Activated CD8-positive, alpha-beta memory T cell treated with anti-CD3 and anti-CD28 coated beads, Interleukin-2, amount 10 ng/mL, durations not matched to agents 7 days and 5 days (primary cell): Measurements from ENCODE around the gene SLC22A7. TPM values are rescaled to one million over a fixed set of nuclear protein-coding genes. Genes with fewer than 3 reads are reported as not detected.

Experiments used
- ATAC-seq: fragments of 150-1000 bp; cut with Tn5 transposase; one replicate; pipeline ENCODE4 v1.10.0; 2021; ENCODE audit warnings: moderate library complexity
- CTCF ChIA-PET: fragments of 350-600 bp; sonication (Branson Sonifier 250); formaldehyde crosslinking; loops from one replicate; lab custom pipeline; 2021; ENCODE audit warnings: antibody characterized with exemption; lab: Charles Lee
- DNase-seq: peaks from one replicate; pipeline ENCODE4 v3.0.0-alpha.2; 2020
- H3K27ac Mint-ChIP-seq: one replicate; pipeline ENCODE4 v1.8.0; 2021; ENCODE audit warnings: mild to moderate bottlenecking, mixed read lengths
- H3K27me3 Mint-ChIP-seq: one replicate; pipeline ENCODE4 v1.8.0; 2021; ENCODE audit warnings: mixed read lengths
- H3K36me3 Mint-ChIP-seq: one replicate; pipeline ENCODE4 v1.8.0; 2021; ENCODE audit warnings: mild to moderate bottlenecking, mixed read lengths
- H3K4me1 Mint-ChIP-seq: one replicate; pipeline ENCODE4 v1.8.0; 2021; ENCODE audit warnings: mixed read lengths
- H3K4me3 Mint-ChIP-seq: one replicate; pipeline ENCODE4 v1.8.0; 2021; ENCODE audit warnings: mild to moderate bottlenecking, moderate library complexity, mixed read lengths
- H3K9me3 Mint-ChIP-seq: one replicate; pipeline ENCODE4 v1.8.0; 2022; ENCODE audit warnings: low read depth, mixed read lengths
- total RNA-seq, 2 experiments: library from RNA; stranded (reverse); gene quantifications; one replicate each; pipeline ENCODE4 v1.2.3, GENCODE V29; 2021

Gene SLC22A7
- total RNA-seq, 2 experiments from 2014 or later, result not detected

DNA sequence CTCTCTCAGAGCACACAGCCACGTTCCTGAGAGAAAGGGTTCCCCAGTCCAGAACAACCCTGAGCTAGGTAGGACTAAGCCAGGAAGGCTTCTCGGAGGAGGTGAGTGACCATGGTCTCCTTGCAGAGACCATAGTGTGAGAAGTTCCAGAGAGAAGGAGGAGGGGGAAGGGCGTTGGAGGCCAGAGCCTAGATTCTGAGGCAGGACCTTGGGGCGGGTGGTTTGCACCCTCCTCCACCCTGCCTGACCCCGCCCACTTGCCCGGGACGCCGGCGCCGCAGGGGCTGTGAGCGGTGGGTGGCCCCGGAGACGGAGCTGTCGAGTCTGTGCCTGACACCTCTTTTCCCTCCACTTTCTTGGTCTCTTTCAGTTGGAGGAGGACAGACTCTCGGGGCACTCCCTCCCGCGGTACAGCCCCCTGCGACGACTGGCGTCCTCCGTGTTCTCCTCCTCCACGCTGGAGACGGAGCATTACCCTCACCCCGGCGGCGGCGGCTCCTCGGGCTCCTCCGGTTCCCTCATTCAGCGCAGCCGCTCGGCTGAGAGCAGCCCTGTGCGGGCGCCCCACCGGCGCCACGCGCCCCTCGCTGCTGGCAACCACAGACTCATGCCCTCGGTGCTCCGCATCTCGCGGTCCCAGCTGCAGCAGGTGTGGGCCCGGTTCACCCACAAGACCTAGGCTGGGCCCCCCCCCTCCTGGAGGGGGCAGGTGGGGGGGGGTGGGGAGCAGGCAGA lies 28.6 kb upstream of the SLC22A7 start:
- ATAC-seq (peak; percentile 72), DNase-seq (peak; percentile 53)
- H3K27me3 Mint-ChIP-seq, result peaks cover 44% of the 10 kb centered on the region
- H3K36me3 Mint-ChIP-seq, result no peaks in the 10 kb centered on the region
- H3K27ac Mint-ChIP-seq, result no peak overlapping the region
- H3K4me1 Mint-ChIP-seq, result peaks cover 14% of the 10 kb centered on the region
- CTCF ChIA-PET, result interaction anchor here (0.7 to 3.4 kb wide), 2 partner anchors 41 to 128 kb away, joined by 3 to 11 read pairs; no protein-coding TSS in a partner anchor
- peak overlapping the region; percentile 25 for H3K4me3 Mint-ChIP-seq
- no peaks in the 10 kb centered on the region for H3K9me3 Mint-ChIP-seq

GRCh38 chr6:43271103-43271815 lies 26.8 kb upstream of the SLC22A7 start:
- Mint-ChIP-seq H3K36me3 (no peaks in the 10 kb centered on the region), H3K9me3 (no peaks in the 10 kb centered on the region), H3K4me1 (peaks cover 21% of the 10 kb centered on the region), H3K4me3 (no peak overlapping the region), H3K27ac (no peak overlapping the region), H3K27me3 (peaks cover 58% of the 10 kb centered on the region)
- DNase-seq, result no peak
- CTCF ChIA-PET, result interaction anchor here (1.1 kb wide), 1 partner anchor 116 kb away, joined by 3 read pairs; no protein-coding TSS in a partner anchor
- ATAC-seq, result no peak

DNA sequence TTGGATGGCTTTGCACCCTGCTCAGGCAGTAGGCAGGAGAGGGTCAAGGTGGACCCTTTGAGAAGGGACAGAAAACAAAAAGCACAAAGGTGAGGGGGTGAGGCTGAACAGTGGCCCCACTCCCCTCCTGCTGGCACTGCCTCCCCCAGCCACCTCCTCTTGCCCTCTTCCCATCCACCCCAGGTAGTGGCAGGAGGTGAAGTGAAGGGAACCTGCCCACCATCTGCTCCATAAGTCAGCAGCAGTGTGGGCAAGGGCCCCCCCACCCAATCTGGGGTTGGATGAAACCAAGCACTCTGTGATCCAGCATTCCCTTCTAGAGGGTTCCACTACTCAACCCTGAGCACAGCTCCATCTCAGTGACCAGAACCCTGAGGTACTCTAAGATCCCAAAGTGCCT lies 26.1 kb upstream of the SLC22A7 start:
- Mint-ChIP-seq H3K27me3 (peaks cover 64% of the 10 kb centered on the region), H3K4me1 (peaks cover 23% of the 10 kb centered on the region), H3K36me3 (no peaks in the 10 kb centered on the region), H3K4me3 (no peak overlapping the region), H3K27ac (no peak overlapping the region), H3K9me3 (no peaks in the 10 kb centered on the region)
- DNase-seq (no peak), ATAC-seq (no peak)
- CTCF ChIA-PET, result interaction anchor here (1.1 kb wide), 1 partner anchor 115 kb away, joined by 3 read pairs; no protein-coding TSS in a partner anchor

- H3K9me3 Mint-ChIP-seq, result no peaks in the 10 kb centered on the region
- no peak for DNase-seq
- CTCF ChIA-PET, result interaction anchor here (1.0 kb wide), 1 partner anchor 233 kb away, joined by 3 read pairs; no protein-coding TSS in a partner anchor
- H3K27me3 Mint-ChIP-seq, result peaks cover 68% of the 10 kb centered on the region
- H3K4me1 Mint-ChIP-seq, result peaks cover 22% of the 10 kb centered on the region
- no peak for ATAC-seq
- no peak overlapping the region for H3K27ac Mint-ChIP-seq
- H3K4me3 Mint-ChIP-seq, result no peak overlapping the region
- H3K36me3 Mint-ChIP-seq, result no peaks in the 10 kb centered on the region
Measured at GRCh38 chr6:43273707-43274106, 24.4 kb upstream of the SLC22A7 start.

- H3K27ac Mint-ChIP-seq, result no peak overlapping the region
- ATAC-seq (no peak), DNase-seq (no peak)
- peak overlapping the region; percentile 43 for H3K4me3 Mint-ChIP-seq
- CTCF ChIA-PET, result interaction anchor here (1.0 kb wide), 1 partner anchor 232 kb away, joined by 3 read pairs; no protein-coding TSS in a partner anchor
- peaks cover 62% of the 10 kb centered on the region for H3K27me3 Mint-ChIP-seq
- no peaks in the 10 kb centered on the region for H3K9me3 Mint-ChIP-seq
- H3K4me1 Mint-ChIP-seq, result peaks cover 17% of the 10 kb centered on the region
- H3K36me3 Mint-ChIP-seq, result no peaks in the 10 kb centered on the region
Measured at GRCh38 chr6:43274127-43274915, 23.7 kb upstream of the SLC22A7 start.

DNA sequence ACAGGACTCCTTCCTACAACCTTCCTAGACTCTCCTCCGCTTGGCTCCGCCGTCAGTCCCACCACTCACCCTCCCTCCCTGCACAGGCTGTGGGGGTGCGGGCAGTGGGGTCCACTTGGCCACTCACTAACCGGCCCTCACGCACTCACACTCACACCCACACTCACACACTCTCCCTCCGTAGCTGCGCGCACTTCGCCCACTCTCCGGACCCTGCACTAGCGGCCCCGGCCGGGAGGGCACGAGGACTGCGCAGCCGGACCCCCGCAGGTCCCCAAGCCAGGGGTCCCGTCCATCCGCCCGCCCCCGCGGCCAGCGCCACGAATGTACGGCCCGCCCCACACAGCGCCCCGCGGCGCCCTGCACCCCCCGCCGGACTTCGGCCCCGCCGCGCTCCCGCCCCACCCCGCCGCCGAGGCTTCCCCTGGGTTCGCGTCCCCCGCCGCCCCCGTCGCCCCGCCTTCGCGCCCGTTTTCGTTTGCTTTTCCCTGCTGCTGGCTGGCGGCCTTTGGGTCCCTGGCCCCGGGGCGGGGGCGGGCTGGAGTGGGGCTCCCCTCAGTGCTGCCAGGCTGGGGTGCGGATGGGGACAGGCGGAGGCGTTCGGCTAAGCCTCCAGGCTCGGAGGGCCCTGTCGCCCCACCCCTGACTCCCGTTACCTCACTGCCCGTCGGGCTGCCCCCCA lies 23.0 kb upstream of the SLC22A7 start:
- H3K36me3 Mint-ChIP-seq, result no peaks in the 10 kb centered on the region
- H3K27me3 Mint-ChIP-seq, result peaks cover 60% of the 10 kb centered on the region
- H3K4me1 Mint-ChIP-seq, result peaks cover 17% of the 10 kb centered on the region
- peak; percentile 40 for ATAC-seq
- no peaks in the 10 kb centered on the region for H3K9me3 Mint-ChIP-seq
- DNase-seq, result peak; percentile 44
- CTCF ChIA-PET, result interaction anchor here (1.1 kb wide), 1 partner anchor 13 kb away, joined by 3 read pairs; no protein-coding TSS in a partner anchor
- H3K4me3 Mint-ChIP-seq, result peak overlapping the region; percentile 43
- no peak overlapping the region for H3K27ac Mint-ChIP-seq

DNA sequence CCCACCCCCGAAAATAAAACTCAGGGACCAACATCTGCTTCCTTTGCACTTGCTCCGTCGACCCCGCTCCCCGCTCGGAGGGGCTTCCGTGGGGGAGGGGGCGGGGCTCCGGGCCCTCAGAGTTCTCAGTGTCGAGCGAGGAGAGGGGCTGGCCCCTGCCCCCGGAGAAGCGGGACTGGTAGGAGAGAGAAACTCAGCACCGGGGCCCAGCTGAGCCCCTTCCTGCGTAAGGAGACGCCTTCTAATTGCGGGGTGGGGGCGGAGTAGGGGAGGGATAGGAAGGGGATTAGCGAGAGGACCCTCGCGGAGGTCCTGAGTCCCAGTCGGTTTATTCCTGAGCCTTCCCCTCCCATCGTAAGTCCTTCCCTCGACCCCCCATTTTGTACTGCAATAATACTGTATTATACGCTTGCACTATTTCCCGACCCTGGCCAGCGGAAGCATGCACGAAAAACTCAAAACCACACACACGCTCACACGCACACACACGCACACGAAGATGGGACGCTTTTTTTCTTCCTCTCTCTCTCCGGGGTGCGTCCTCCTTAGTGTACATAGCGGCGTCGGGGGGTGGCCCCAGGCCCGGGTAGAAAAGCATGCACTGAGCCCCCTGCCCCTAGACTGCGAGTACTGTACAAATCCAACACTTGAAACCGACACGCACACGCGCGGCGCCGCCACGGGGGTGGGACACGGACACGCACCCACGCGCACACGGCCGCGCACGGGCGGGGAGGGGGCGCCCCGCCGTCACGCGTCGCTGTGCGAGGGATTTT lies 22.1 kb upstream of the SLC22A7 start:
- H3K27me3 Mint-ChIP-seq, result peaks cover 60% of the 10 kb centered on the region
- H3K4me1 Mint-ChIP-seq, result peaks cover 17% of the 10 kb centered on the region
- H3K4me3 Mint-ChIP-seq, result peak overlapping the region; percentile 43
- peak; percentile 65 for DNase-seq
- no peaks in the 10 kb centered on the region for H3K36me3 Mint-ChIP-seq
- H3K27ac Mint-ChIP-seq, result peak overlapping the region; percentile 29
- H3K9me3 Mint-ChIP-seq, result no peaks in the 10 kb centered on the region
- CTCF ChIA-PET, result interaction anchor here (1.1 kb wide), 1 partner anchor 14 kb away, joined by 3 read pairs; no protein-coding TSS in a partner anchor
- ATAC-seq, result peak; percentile 38

- H3K4me1 Mint-ChIP-seq, result peaks cover 17% of the 10 kb centered on the region
- CTCF ChIA-PET, result interaction anchor here (0.8 kb wide), 1 partner anchor 10 kb away, joined by 3 read pairs; no protein-coding TSS in a partner anchor
- ATAC-seq (no peak), DNase-seq (no peak)
- H3K4me3 Mint-ChIP-seq, result no peak overlapping the region
- H3K36me3 Mint-ChIP-seq, result no peaks in the 10 kb centered on the region
- peaks cover 66% of the 10 kb centered on the region for H3K27me3 Mint-ChIP-seq
- H3K27ac Mint-ChIP-seq, result no peak overlapping the region
- no peaks in the 10 kb centered on the region for H3K9me3 Mint-ChIP-seq
Measured at GRCh38 chr6:43276577-43277305, 21.3 kb upstream of the SLC22A7 start.

- H3K9me3 Mint-ChIP-seq, result no peaks in the 10 kb centered on the region
- no peak overlapping the region for H3K4me3 Mint-ChIP-seq
- DNase-seq (no peak), ATAC-seq (no peak)
- peaks cover 17% of the 10 kb centered on the region for H3K4me1 Mint-ChIP-seq
- H3K27me3 Mint-ChIP-seq, result peaks cover 64% of the 10 kb centered on the region
- H3K27ac Mint-ChIP-seq, result no peak overlapping the region
- H3K36me3 Mint-ChIP-seq, result no peaks in the 10 kb centered on the region
- CTCF ChIA-PET, result interaction anchor here (0.8 kb wide), 1 partner anchor 10 kb away, joined by 3 read pairs; no protein-coding TSS in a partner anchor
Measured at GRCh38 chr6:43277306-43277642, 20.8 kb upstream of the SLC22A7 start.

GRCh38 chr6:43277643-43278523 lies 20.2 kb upstream of the SLC22A7 start:
- peaks cover 62% of the 10 kb centered on the region for H3K27me3 Mint-ChIP-seq
- ATAC-seq (no peak), DNase-seq (no peak)
- H3K27ac Mint-ChIP-seq, result no peak overlapping the region
- H3K4me3 Mint-ChIP-seq, result no peak overlapping the region
- CTCF ChIA-PET, result interaction anchor here (0.6 to 0.8 kb wide), 2 partner anchors 9 to 186 kb away, joined by 3 read pairs; no protein-coding TSS in a partner anchor
- H3K4me1 Mint-ChIP-seq, result peaks cover 17% of the 10 kb centered on the region
- no peaks in the 10 kb centered on the region for H3K9me3 Mint-ChIP-seq
- no peaks in the 10 kb centered on the region for H3K36me3 Mint-ChIP-seq
